HepG2 (cell line): ENCODE results near the gene THAP2. TPM values are rescaled to one million over a fixed set of nuclear protein-coding genes. Genes with fewer than 3 reads are reported as not detected.

Experiments used
- AHR ChIP-seq: IDR thresholded peaks from 2 replicates; pipeline ENCODE4 v1.6.1; 2018; ENCODE audit warnings: missing genetic modification reagents, missing compliant biosample characterization
- ATF4 ChIP-seq, 2 experiments: fragments of 450-650 bp in 1 of 2; sonication (generic) in 1 of 2; formaldehyde crosslinking; IDR thresholded peaks; 2 replicates each; pipeline versions ENCODE4 v1.5.0 to v1.8.0; 2020 to 2022; ENCODE audit warnings: mild to moderate bottlenecking in 1 of 2, missing genetic modification reagents in 1 of 2
- ATF5 ChIP-seq: sonication (generic); formaldehyde crosslinking; IDR thresholded peaks from 2 replicates; pipeline ENCODE4 v1.4.0; 2020; ENCODE audit warnings: mild to moderate bottlenecking, low read depth, missing genetic modification reagents
- CSRNP1 ChIP-seq: sonication (generic); formaldehyde crosslinking; IDR thresholded peaks from 2 replicates; pipeline ENCODE4 v1.8.1; 2023; ENCODE audit warnings: mild to moderate bottlenecking, missing genetic modification reagents
- DMAP1 ChIP-seq: IDR thresholded peaks from 2 replicates; pipeline ENCODE4 v1.6.1; 2016
- FOSL2 ChIP-seq: sonication (generic); formaldehyde crosslinking; IDR thresholded peaks from 2 replicates; pipeline ENCODE4 v1.4.0; 2020; ENCODE audit warnings: missing genetic modification reagents
- GMEB2 ChIP-seq: IDR thresholded peaks from 2 replicates; pipeline ENCODE4 v1.6.1; 2016; ENCODE audit warnings: missing biosample characterization, missing genetic modification reagents, low read depth
- HCFC1 ChIP-seq: fragments of 150-350 bp; IDR thresholded peaks from 2 replicates; pipeline ENCODE4 v1.6.1; 2014; ENCODE audit warnings: low read depth, low read length
- NFYC ChIP-seq: IDR thresholded peaks from 2 replicates; pipeline ENCODE4 v1.6.1; 2016; ENCODE audit warnings: missing genetic modification reagents, missing compliant biosample characterization
- NR2F2 ChIP-seq: IDR thresholded peaks from 2 replicates; pipeline ENCODE4 v1.6.1; 2012; ENCODE audit warnings: low read depth, inconsistent platforms, borderline replicate concordance
- RAD51 ChIP-seq: fragments of 450-650 bp; IDR thresholded peaks from 2 replicates; pipeline ENCODE4 v1.6.1; 2016; ENCODE audit warnings: borderline replicate concordance
- ZBTB4 ChIP-seq: sonication (generic); formaldehyde crosslinking; IDR thresholded peaks from 2 replicates; pipeline ENCODE4 v1.4.0; 2020; ENCODE audit warnings: missing genetic modification reagents, mild to moderate bottlenecking, borderline replicate concordance
- ZBTB7A ChIP-seq: sonication (generic); formaldehyde crosslinking; IDR thresholded peaks from 2 replicates; pipeline ENCODE4 v1.8.0; 2022; ENCODE audit warnings: mild to moderate bottlenecking, missing genetic modification reagents
- ZFP41 ChIP-seq: sonication (generic); formaldehyde crosslinking; IDR thresholded peaks from 2 replicates; pipeline ENCODE4 v1.4.0; 2020; ENCODE audit warnings: mild to moderate bottlenecking, missing genetic modification reagents, borderline replicate concordance
- ZNF121 ChIP-seq: sonication (generic); formaldehyde crosslinking; IDR thresholded peaks from 2 replicates; pipeline ENCODE4 v1.5.0; 2020; ENCODE audit warnings: mild to moderate bottlenecking, missing genetic modification reagents
- ZNF225 ChIP-seq: sonication (generic); formaldehyde crosslinking; IDR thresholded peaks from 2 replicates; pipeline ENCODE4 v1.4.0; 2020; ENCODE audit warnings: mild to moderate bottlenecking, missing genetic modification reagents
- ZNF276 ChIP-seq: sonication (generic); formaldehyde crosslinking; IDR thresholded peaks from 2 replicates; pipeline ENCODE4 v1.4.0; 2020; ENCODE audit warnings: mild to moderate bottlenecking, low read depth, missing genetic modification reagents
- ZNF629 ChIP-seq: sonication (generic); formaldehyde crosslinking; conservative IDR thresholded peaks from 2 replicates; pipeline ENCODE4 v1.5.0; 2020; ENCODE audit warnings: missing genetic modification reagents
- polyA plus RNA-seq, 8 experiments: library from polyadenylated mRNA; depleted of rRNA in 3 of 8; stranded (reverse) in 7 of 8; unstranded in 1 of 8; fragments of >200 nt; fragmentation: Illumina TruSeq in 4 of 8; extraction: Trizol in 4 of 8; gene quantifications; 2 replicates each; pipeline versions ENCODE4 v1.2.1 to v1.2.3, GENCODE V29; 2011 to 2016; ENCODE audit warnings: low read depth in 4 of 8, missing spikeins in 1 of 8, mixed read lengths in 1 of 8; ENCODE audit not compliant: insufficient read depth in 1 of 8
- total RNA-seq, 5 experiments: library from RNA; depleted of rRNA; stranded (reverse); fragments of >200 nt; fragmentation: Illumina TruSeq; extraction: Trizol; gene quantifications; 2 replicates each; pipeline ENCODE4 v1.2.3, GENCODE V29; 2016; ENCODE audit warnings: low read depth in 1 of 5

The THAP2 gene
- total and polyA plus RNA-seq, 2 of the 13 experiments (the other 11 are each of a cell fraction or from before 2014, with no cell fraction given): 5.2 to 6.2 TPM

- TF ChIP-seq GMEB2 (CRISPR knock-in tag): peak; percentile 39; the same call in 1 of the 2 replicates
- TF ChIP-seq ATF4 (CRISPR knock-in tag; IDR thresholded peaks at IDR 0.05): no peak
- peak; percentile 62 for TF ChIP-seq FOSL2 (CRISPR knock-in tag)
- peak; percentile 89 for TF ChIP-seq ZBTB7A (CRISPR knock-in tag)
- TF ChIP-seq ZNF121: 0 out of 2 replicates have a peak, but pooled peaks have one; percentile 22
- no peak for TF ChIP-seq RAD51
- TF ChIP-seq ZNF225 (CRISPR knock-in tag): peak; percentile 92
- peak; percentile 74; the same call in 1 of the 2 replicates for TF ChIP-seq NR2F2
- TF ChIP-seq CSRNP1 (CRISPR knock-in tag): peak; percentile 94
- TF ChIP-seq ZBTB4 (CRISPR knock-in tag): peak; percentile 90; the same call in 1 of the 2 replicates
- peak; percentile 87 for TF ChIP-seq ZNF276
- no peak for TF ChIP-seq ZNF629
- TF ChIP-seq NFYC (CRISPR knock-in tag): peak; percentile 74
- peak; percentile 84 for TF ChIP-seq DMAP1
- TF ChIP-seq AHR (CRISPR knock-in tag): 0 out of 2 replicates have a peak, but pooled peaks have one; percentile 39
- peak; percentile 66; the same call in 1 of the 2 replicates for TF ChIP-seq ATF5
- peak; percentile 81; the same call in 1 of the 2 replicates for TF ChIP-seq ZFP41 (CRISPR knock-in tag)
- TF ChIP-seq HCFC1: no peak
Measured at GRCh38 chr12:71685914-71686657, 22.0 kb downstream of the THAP2 start, which contains the start of gene TMEM19 (continued).
